ENCODE data around the gene ZGPAT. TPM values are rescaled to one million over a fixed set of nuclear protein-coding genes. Genes with fewer than 3 reads are reported as not detected.

Gene ZGPAT
- total and polyA plus RNA-seq, 2 of the 13 experiments (the other 11 are each of a cell fraction or from before 2014, with no cell fraction given): 23.0 to 41.9 TPM

- TF ChIP-seq GMEB1 (CRISPR knock-in tag; IDR thresholded peaks at IDR 0.05; ENCODE audit: borderline replicate concordance): peak; percentile 97
- TF ChIP-seq ZNF224 (CRISPR knock-in tag; IDR thresholded peaks at IDR 0.05): 0 out of 2 replicates have a peak, but pooled peaks have one; percentile 24
- TF ChIP-seq MAFF (IDR thresholded peaks at IDR 0.05; ENCODE audit: low read depth, low read length): no peak; the same call in 1 of the 2 replicates
- TF ChIP-seq ZSCAN31 (CRISPR knock-in tag; IDR thresholded peaks at IDR 0.05; ENCODE audit: low read depth): peak; percentile 80
- TF ChIP-seq ZBED4 (CRISPR knock-in tag; IDR thresholded peaks at IDR 0.05; ENCODE audit: borderline replicate concordance): peak; percentile 84; the same call in 1 of the 2 replicates
- TF ChIP-seq MED13 (CRISPR knock-in tag; IDR thresholded peaks at IDR 0.05): peak; percentile 83; the same call in 1 of the 2 replicates
- peak; percentile 24 for TF ChIP-seq RBM22 (optimal IDR thresholded peaks at IDR 0.05; ENCODE audit: low read length)
- TF ChIP-seq, protein P1, sequence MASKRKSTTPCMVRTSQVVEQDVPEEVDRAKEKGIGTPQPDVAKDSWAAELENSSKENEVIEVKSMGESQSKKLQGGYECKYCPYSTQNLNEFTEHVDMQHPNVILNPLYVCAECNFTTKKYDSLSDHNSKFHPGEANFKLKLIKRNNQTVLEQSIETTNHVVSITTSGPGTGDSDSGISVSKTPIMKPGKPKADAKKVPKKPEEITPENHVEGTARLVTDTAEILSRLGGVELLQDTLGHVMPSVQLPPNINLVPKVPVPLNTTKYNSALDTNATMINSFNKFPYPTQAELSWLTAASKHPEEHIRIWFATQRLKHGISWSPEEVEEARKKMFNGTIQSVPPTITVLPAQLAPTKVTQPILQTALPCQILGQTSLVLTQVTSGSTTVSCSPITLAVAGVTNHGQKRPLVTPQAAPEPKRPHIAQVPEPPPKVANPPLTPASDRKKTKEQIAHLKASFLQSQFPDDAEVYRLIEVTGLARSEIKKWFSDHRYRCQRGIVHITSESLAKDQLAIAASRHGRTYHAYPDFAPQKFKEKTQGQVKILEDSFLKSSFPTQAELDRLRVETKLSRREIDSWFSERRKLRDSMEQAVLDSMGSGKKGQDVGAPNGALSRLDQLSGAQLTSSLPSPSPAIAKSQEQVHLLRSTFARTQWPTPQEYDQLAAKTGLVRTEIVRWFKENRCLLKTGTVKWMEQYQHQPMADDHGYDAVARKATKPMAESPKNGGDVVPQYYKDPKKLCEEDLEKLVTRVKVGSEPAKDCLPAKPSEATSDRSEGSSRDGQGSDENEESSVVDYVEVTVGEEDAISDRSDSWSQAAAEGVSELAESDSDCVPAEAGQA (IDR thresholded peaks at IDR 0.05; ENCODE audit: low read depth): peak; percentile 86
- TF ChIP-seq, protein P1 (CRISPR knock-in tag; IDR thresholded peaks at IDR 0.05; ENCODE audit: borderline replicate concordance): peak; percentile 97
- peak; percentile 66 for TF ChIP-seq SP4 (CRISPR knock-in tag; IDR thresholded peaks at IDR 0.05)
Measured at GRCh38 chr20:63707558-63708300, at the start of gene ZGPAT, which contains the start of gene ARFRP1 (continued).
